BJ (cell line): ENCODE data around the gene RRP9. TPM values are rescaled to one million over a fixed set of nuclear protein-coding genes. Genes with fewer than 3 reads are reported as not detected.

Experiments used
- CTCF ChIA-PET: fragments of 350-600 bp; formaldehyde crosslinking; extraction: SDS; loops from one replicate; lab custom pipeline; 2021; ENCODE audit warnings: antibody characterized with exemption, inconsistent platforms; lab: Yijun Ruan, JAX
- POLR2A ChIA-PET: fragments of 300-600 bp; sonication (Branson Sonifier 250); formaldehyde crosslinking; extraction: SDS; loops from one replicate; lab custom pipeline; 2021; ENCODE audit warnings: antibody characterized with exemption; lab: Charles Lee
- DNase-seq: peaks from one replicate; pipeline ENCODE4 v3.0.0-alpha.2; 2011; ENCODE audit warnings: low read depth
- H3K27me3 ChIP-seq: 2 replicates; pipeline ENCODE4 v1.6.0; 2011; ENCODE audit warnings: low read length; ENCODE audit not compliant: control insufficient read depth, insufficient read depth
- H3K36me3 ChIP-seq: 2 replicates; pipeline ENCODE4 v1.5.1; 2011; ENCODE audit warnings: low read length; ENCODE audit not compliant: control insufficient read depth, insufficient read depth
- H3K4me3 ChIP-seq: 2 replicates; pipeline ENCODE4 v1.5.1; 2011; ENCODE audit warnings: low read depth, mild to moderate bottlenecking, control low read depth, low read length
- polyA plus RNA-seq: library from polyadenylated mRNA; depleted of rRNA; stranded (reverse); fragments of >200 nt; gene quantifications from 2 replicates; pipeline ENCODE4 v1.2.3, GENCODE V29; 2011
- TF ChIP-seq, protein P1 (sequence below): IDR thresholded peaks from 2 replicates; pipeline ENCODE4 v1.5.1; 2011; ENCODE audit warnings: low read depth, mild to moderate bottlenecking, control low read depth, inconsistent platforms, low read length, moderate library complexity; ENCODE audit not compliant: insufficient read depth

Gene RRP9
- polyA plus RNA-seq, 1 experiment: 23.4 TPM

DNA sequence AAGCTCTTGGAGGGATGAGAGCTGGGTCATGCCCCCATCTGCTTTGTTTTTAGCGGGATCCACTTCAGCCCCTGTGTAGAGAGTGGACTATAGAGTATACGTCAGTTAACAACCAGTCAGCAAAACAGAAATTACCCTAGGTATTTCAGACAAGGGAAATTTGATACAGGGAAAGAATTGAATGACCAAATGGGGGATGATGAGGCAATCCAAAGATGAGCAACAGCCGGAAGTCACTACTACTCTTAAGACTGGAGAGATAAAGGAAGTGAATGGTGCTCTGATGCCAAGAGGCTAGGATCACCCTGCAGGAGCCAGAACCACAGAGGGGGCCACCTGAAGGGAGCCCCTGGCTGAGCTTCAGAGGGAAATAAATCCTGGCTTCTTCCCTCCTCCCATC is 11.7 kb upstream of the RRP9 start:
- H3K27me3 ChIP-seq: no peaks in the 10 kb centered on the region
- peaks cover 15% of the 10 kb centered on the region for H3K36me3 ChIP-seq
- no peak overlapping the region for H3K4me3 ChIP-seq
- TF ChIP-seq, protein P1, sequence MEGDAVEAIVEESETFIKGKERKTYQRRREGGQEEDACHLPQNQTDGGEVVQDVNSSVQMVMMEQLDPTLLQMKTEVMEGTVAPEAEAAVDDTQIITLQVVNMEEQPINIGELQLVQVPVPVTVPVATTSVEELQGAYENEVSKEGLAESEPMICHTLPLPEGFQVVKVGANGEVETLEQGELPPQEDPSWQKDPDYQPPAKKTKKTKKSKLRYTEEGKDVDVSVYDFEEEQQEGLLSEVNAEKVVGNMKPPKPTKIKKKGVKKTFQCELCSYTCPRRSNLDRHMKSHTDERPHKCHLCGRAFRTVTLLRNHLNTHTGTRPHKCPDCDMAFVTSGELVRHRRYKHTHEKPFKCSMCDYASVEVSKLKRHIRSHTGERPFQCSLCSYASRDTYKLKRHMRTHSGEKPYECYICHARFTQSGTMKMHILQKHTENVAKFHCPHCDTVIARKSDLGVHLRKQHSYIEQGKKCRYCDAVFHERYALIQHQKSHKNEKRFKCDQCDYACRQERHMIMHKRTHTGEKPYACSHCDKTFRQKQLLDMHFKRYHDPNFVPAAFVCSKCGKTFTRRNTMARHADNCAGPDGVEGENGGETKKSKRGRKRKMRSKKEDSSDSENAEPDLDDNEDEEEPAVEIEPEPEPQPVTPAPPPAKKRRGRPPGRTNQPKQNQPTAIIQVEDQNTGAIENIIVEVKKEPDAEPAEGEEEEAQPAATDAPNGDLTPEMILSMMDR: no peak
- CTCF ChIA-PET: interaction anchor here (1.1 to 5.3 kb wide), 3 partner anchors 10 to 21 kb away, joined by 4 to 42 read pairs (median 17); partner anchors contain the start of genes ABHD14A, ABHD14B, PARP3 and RRP9
- POLR2A ChIA-PET: interaction anchor here (0.7 kb wide), 1 partner anchor 12 kb away, joined by 3 read pairs; the partner anchor contains the start of gene RRP9
- no peak for DNase-seq

DNA sequence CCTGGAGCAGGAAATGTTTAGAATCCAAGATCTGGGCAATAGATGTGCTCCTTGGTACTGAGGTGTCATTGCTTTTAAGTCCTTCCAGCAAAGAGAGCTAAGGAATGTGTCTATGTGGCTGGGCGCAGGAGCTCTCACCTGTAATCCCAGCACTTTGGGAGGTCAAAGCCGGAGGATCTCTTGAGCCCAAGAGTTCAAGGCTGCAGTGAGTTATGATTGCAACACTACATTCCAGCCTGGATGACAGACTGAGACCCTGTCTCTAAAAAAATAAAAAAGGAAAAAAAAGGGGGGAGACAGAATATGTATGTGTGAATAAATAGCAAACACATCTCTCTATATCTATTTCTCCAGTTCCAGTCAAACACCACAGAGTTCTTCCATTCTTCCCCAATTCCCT is 9.2 kb upstream of the RRP9 start:
- DNase-seq: no peak
- TF ChIP-seq, protein P1: no peak
- Histone ChIP-seq H3K36me3 (peaks cover 5% of the 10 kb centered on the region), H3K27me3 (no peaks in the 10 kb centered on the region), H3K4me3 (no peak overlapping the region)
- ChIA-PET POLR2A (no interaction called here), CTCF (interaction anchor here (3.7 to 5.3 kb wide), 2 partner anchors 8 to 23 kb away, joined by 17 to 42 read pairs; partner anchors contain the start of genes ABHD14A, ABHD14B, PARP3 and RRP9)

DNA sequence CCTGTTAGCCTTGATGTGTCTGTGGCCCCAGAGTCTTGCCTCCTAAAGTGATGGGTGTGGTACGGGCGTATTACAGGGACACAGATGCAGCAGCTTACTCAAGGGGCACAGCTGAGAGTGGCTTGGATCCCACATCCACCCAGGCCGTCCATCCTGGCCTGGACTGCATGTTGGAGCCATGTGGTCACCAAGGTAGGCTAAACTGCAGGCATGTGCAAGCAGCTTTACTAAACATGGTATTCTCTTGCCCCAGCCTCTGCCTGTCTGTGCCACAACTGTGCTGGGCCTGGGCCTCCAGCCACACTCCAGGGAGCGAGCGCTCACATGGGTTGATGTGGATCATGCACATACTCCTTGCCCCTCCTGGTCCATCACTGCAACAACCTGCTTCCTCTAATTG is 7.4 kb upstream of the RRP9 start:
- ChIA-PET CTCF (no interaction called here), POLR2A (no interaction called here)
- TF ChIP-seq, protein P1: no peak
- no peak for DNase-seq
- Histone ChIP-seq H3K36me3 (peaks cover 7% of the 10 kb centered on the region; the same call in 1 of the 2 replicates), H3K27me3 (no peaks in the 10 kb centered on the region), H3K4me3 (no peak overlapping the region)

DNA sequence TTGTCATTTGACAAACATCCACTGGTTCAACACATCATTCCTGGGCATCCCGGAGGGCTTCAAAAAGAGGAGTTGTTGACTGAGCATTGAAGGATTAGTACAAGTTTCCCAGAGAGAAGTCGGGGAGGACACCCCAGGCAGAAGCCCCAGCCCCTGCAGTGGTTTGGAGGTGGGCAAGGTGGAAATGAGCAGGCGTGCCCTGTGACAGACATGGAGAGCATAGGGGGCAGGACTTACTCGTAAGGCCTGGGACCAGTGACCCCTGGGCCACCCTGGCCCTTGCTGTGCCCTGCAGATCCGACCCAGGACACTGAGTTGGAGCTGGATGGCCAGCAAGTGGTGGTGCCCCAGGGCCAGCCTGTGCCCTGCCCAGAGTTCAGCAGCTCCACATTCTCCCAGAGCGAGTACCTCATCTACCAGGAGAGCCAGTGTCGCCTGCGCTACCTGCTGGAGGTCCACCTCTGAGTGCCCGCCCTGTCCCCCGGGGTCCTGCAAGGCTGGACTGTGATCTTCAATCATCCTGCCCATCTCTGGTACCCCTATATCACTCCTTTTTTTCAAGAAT is 6.4 kb upstream of the RRP9 start:
- CTCF ChIA-PET: no interaction called here
- H3K4me3 ChIP-seq: no peak overlapping the region
- H3K36me3 ChIP-seq: peaks cover 7% of the 10 kb centered on the region; the same call in 1 of the 2 replicates
- TF ChIP-seq, protein P1: no peak
- POLR2A ChIA-PET: no interaction called here
- H3K27me3 ChIP-seq: no peaks in the 10 kb centered on the region
- no peak for DNase-seq

DNA sequence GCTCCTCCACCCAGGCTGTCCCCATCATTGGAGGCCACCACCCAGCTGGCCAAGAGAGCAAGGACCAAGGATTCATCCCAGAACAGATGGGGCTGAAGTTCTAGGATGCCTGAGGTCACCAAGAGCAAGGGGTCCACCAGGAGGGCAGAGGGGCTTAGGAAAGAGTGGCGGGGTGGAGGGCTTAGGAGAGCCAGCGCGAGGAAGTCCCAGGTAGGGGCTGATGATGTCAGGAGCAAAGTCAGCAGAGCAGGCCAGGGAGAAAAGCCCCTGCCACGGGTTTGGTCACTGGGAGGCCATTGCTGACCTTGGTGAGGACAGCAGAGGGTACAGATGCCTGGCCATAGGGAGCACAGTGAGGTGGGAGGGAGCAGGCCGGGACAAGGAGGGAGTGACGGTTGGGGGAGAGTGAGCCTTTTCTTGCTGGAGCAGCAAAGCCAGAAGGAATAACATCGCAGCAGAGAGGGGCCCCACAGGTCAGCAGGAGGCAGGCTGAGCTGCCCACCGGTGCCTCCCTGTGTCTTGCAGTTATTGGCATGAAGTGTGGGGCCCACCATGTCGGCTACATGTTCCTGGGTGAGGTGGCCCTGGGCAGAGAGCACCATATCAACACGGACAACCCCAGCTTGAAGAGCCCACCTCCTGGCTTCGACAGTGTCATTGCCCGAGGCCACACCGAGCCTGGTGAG is 5.7 kb upstream of the RRP9 start:
- POLR2A ChIA-PET: no interaction called here
- Histone ChIP-seq H3K36me3 (peaks cover 7% of the 10 kb centered on the region; the same call in 1 of the 2 replicates), H3K4me3 (no peak overlapping the region), H3K27me3 (no peaks in the 10 kb centered on the region)
- TF ChIP-seq, protein P1: no peak
- DNase-seq: no peak
- CTCF ChIA-PET: interaction anchor here (4.2 kb wide), 1 partner anchor 27 kb away, joined by 32 read pairs; the partner anchor contains the start of genes ABHD14A and ABHD14B
